ENCODE results near the gene SNX7.

DNA sequence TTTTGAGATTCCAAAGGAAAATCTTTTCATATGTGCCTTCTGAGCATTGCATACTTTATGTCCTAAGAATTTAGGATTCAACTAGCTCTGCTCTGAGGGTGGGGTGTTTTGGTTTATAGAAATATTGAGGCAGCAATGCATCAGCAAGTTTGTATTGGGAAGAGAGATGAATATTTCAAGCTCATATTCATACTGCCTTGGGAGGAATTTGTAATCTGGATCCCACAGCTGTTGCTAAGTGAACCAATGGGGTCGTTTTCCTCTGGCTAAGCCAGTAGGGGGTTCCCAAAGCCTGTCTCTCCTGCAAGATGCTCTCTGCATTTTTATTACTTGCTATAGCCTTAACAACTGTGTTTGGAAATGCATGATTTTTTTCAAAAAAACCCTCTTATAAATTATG, 130.6 kb downstream of the SNX7 start:
- TF ChIP-seq, protein P1, sequence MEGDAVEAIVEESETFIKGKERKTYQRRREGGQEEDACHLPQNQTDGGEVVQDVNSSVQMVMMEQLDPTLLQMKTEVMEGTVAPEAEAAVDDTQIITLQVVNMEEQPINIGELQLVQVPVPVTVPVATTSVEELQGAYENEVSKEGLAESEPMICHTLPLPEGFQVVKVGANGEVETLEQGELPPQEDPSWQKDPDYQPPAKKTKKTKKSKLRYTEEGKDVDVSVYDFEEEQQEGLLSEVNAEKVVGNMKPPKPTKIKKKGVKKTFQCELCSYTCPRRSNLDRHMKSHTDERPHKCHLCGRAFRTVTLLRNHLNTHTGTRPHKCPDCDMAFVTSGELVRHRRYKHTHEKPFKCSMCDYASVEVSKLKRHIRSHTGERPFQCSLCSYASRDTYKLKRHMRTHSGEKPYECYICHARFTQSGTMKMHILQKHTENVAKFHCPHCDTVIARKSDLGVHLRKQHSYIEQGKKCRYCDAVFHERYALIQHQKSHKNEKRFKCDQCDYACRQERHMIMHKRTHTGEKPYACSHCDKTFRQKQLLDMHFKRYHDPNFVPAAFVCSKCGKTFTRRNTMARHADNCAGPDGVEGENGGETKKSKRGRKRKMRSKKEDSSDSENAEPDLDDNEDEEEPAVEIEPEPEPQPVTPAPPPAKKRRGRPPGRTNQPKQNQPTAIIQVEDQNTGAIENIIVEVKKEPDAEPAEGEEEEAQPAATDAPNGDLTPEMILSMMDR (conservative IDR thresholded peaks at IDR 0.05 in 1 of 2, IDR thresholded peaks at IDR 0.05 in 1 of 2; ENCODE audit: low read depth in 1 of 2, low read length in 2 of 2): no peak
- no peak for TF ChIP-seq EZH2 (IDR thresholded peaks at IDR 0.05; ENCODE audit: low read length, missing control alignments)
